Ishikawa (cell line): ENCODE measurements around the gene LTB4R2.

ENCODE experiments used
- CEBPB ChIP-seq: IDR thresholded peaks from 2 replicates; pipeline ENCODE4 v1.6.1; 2012
- CREB1 ChIP-seq: IDR thresholded peaks from 2 replicates; pipeline ENCODE4 v1.6.1; 2012; ENCODE audit warnings: low read depth
- EGR1 ChIP-seq: IDR thresholded peaks from 2 replicates; pipeline ENCODE4 v1.6.1; 2012
- EP300 ChIP-seq: IDR thresholded peaks from 2 replicates; pipeline ENCODE4 v1.6.1; 2012; ENCODE audit warnings: borderline replicate concordance
- FOXM1 ChIP-seq: IDR thresholded peaks from 2 replicates; pipeline ENCODE4 v1.6.1; 2012; ENCODE audit warnings: low read depth, borderline replicate concordance
- NFIC ChIP-seq: IDR thresholded peaks from 2 replicates; pipeline ENCODE4 v1.6.1; 2012
- RAD21 ChIP-seq: IDR thresholded peaks from 2 replicates; pipeline ENCODE4 v1.6.1; 2012; ENCODE audit warnings: low read depth
- TAF1 ChIP-seq: IDR thresholded peaks from 2 replicates; pipeline ENCODE4 v1.6.1; 2012; ENCODE audit warnings: low read depth, mild to moderate bottlenecking
- TCF12 ChIP-seq: IDR thresholded peaks from 2 replicates; pipeline ENCODE4 v1.6.1; 2012; ENCODE audit warnings: low read depth
- TEAD4 ChIP-seq: IDR thresholded peaks from 2 replicates; pipeline ENCODE4 v1.6.1; 2012
- YY1 ChIP-seq: IDR thresholded peaks from 2 replicates; pipeline ENCODE4 v1.6.1; 2012; ENCODE audit warnings: low read depth
- ZBTB7A ChIP-seq: IDR thresholded peaks from 2 replicates; pipeline ENCODE4 v1.6.1; 2012; ENCODE audit warnings: low read depth
- TF ChIP-seq, protein P1 (sequence below): IDR thresholded peaks from 2 replicates; pipeline ENCODE4 v1.6.1; 2012
- TF ChIP-seq, protein P2 (sequence below): IDR thresholded peaks from 2 replicates; pipeline ENCODE4 v1.6.1; 2012; ENCODE audit warnings: low read depth, mild to moderate bottlenecking

GRCh38 chr14:24356208-24356607 lies 46.3 kb downstream of the LTB4R2 start:
- TF ChIP-seq, protein P1, sequence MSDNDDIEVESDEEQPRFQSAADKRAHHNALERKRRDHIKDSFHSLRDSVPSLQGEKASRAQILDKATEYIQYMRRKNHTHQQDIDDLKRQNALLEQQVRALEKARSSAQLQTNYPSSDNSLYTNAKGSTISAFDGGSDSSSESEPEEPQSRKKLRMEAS: no peak
- no peak for TF ChIP-seq NFIC
- no peak for TF ChIP-seq CEBPB
- TF ChIP-seq TEAD4: no peak
- TF ChIP-seq EP300: no peak
- no peak for TF ChIP-seq TCF12
- TF ChIP-seq CREB1: no peak
- no peak for TF ChIP-seq YY1
- no peak for TF ChIP-seq RAD21
- no peak for TF ChIP-seq TAF1
- no peak for TF ChIP-seq EGR1
- TF ChIP-seq, protein P2, sequence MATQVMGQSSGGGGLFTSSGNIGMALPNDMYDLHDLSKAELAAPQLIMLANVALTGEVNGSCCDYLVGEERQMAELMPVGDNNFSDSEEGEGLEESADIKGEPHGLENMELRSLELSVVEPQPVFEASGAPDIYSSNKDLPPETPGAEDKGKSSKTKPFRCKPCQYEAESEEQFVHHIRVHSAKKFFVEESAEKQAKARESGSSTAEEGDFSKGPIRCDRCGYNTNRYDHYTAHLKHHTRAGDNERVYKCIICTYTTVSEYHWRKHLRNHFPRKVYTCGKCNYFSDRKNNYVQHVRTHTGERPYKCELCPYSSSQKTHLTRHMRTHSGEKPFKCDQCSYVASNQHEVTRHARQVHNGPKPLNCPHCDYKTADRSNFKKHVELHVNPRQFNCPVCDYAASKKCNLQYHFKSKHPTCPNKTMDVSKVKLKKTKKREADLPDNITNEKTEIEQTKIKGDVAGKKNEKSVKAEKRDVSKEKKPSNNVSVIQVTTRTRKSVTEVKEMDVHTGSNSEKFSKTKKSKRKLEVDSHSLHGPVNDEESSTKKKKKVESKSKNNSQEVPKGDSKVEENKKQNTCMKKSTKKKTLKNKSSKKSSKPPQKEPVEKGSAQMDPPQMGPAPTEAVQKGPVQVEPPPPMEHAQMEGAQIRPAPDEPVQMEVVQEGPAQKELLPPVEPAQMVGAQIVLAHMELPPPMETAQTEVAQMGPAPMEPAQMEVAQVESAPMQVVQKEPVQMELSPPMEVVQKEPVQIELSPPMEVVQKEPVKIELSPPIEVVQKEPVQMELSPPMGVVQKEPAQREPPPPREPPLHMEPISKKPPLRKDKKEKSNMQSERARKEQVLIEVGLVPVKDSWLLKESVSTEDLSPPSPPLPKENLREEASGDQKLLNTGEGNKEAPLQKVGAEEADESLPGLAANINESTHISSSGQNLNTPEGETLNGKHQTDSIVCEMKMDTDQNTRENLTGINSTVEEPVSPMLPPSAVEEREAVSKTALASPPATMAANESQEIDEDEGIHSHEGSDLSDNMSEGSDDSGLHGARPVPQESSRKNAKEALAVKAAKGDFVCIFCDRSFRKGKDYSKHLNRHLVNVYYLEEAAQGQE: no peak
- TF ChIP-seq FOXM1: no peak
- TF ChIP-seq ZBTB7A: no peak
